WTC11 (cell line): ENCODE results near the gene DCUN1D2.

Source experiments
- CBFB ChIP-seq: sonication (generic); formaldehyde crosslinking; IDR thresholded peaks from 2 replicates; pipeline ENCODE4 v1.8.1; 2022; ENCODE audit warnings: mild to moderate bottlenecking, low read depth, missing genetic modification reagents
- CTCF ChIP-seq: fragments of 200-600 bp; IDR thresholded peaks from 2 replicates; pipeline ENCODE4 v1.8.0; 2022; ENCODE audit warnings: antibody characterized with exemption
- E2F4 ChIP-seq: sonication (generic); formaldehyde crosslinking; IDR thresholded peaks from 2 replicates; pipeline ENCODE4 v1.8.1; 2022; ENCODE audit warnings: low read depth, mild to moderate bottlenecking, moderate library complexity, missing genetic modification reagents, borderline replicate concordance
- USF2 ChIP-seq: sonication (generic); formaldehyde crosslinking; IDR thresholded peaks from 2 replicates; pipeline ENCODE4 v1.8.1; 2023; ENCODE audit warnings: mild to moderate bottlenecking, missing genetic modification reagents, moderate library complexity
- ZBTB21 ChIP-seq: sonication (generic); formaldehyde crosslinking; IDR thresholded peaks from 2 replicates; pipeline ENCODE4 v1.8.1; 2023; ENCODE audit warnings: mild to moderate bottlenecking, missing genetic modification reagents, borderline replicate concordance
- ZNF138 ChIP-seq: sonication (generic); formaldehyde crosslinking; conservative IDR thresholded peaks from 2 replicates; pipeline ENCODE4 v1.8.1; 2022; ENCODE audit warnings: mild to moderate bottlenecking, moderate library complexity, missing genetic modification reagents
- ZNF416 ChIP-seq: fragments of 250-450 bp; sonication (Bioruptor Pico); IDR thresholded peaks from 2 replicates; pipeline ENCODE4 v1.9.0; 2021; ENCODE audit warnings: mild to moderate bottlenecking, inconsistent platforms
- TF ChIP-seq, protein P1 (sequence below): sonication (generic); formaldehyde crosslinking; IDR thresholded peaks from 2 replicates; pipeline ENCODE4 v1.8.0; 2022; ENCODE audit warnings: mild to moderate bottlenecking, missing genetic modification reagents

GRCh38 chr13:113489171-113489548 lies 1.4 kb downstream of the DCUN1D2 start:
- TF ChIP-seq CTCF = no peak
- TF ChIP-seq, protein P1, sequence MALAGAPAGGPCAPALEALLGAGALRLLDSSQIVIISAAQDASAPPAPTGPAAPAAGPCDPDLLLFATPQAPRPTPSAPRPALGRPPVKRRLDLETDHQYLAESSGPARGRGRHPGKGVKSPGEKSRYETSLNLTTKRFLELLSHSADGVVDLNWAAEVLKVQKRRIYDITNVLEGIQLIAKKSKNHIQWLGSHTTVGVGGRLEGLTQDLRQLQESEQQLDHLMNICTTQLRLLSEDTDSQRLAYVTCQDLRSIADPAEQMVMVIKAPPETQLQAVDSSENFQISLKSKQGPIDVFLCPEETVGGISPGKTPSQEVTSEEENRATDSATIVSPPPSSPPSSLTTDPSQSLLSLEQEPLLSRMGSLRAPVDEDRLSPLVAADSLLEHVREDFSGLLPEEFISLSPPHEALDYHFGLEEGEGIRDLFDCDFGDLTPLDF (CRISPR knock-in tag) = no peak
- no peak for TF ChIP-seq USF2 (CRISPR knock-in tag)
- no peak for TF ChIP-seq ZNF416 (CRISPR knock-in tag)
- TF ChIP-seq CBFB (CRISPR knock-in tag) = no peak
- no peak for TF ChIP-seq ZBTB21 (CRISPR knock-in tag)
- no peak for TF ChIP-seq E2F4 (CRISPR knock-in tag)
- no peak for TF ChIP-seq ZNF138 (CRISPR knock-in tag)
